NCI-H2171 treated with DMSO at 0.1 percent for 48 hours (cell line): Measurements from ENCODE around the gene ANXA11.

Source experiments
- DNase-seq: peaks from one replicate; lab custom pipeline; 2025; lab: John Stamatoyannopoulos, UW

The ANXA11 gene

GRCh38 chr10:80187465-80188409 is 17.6 kb downstream of the ANXA11 start:
- DNase-seq, result peak; percentile 31

DNA sequence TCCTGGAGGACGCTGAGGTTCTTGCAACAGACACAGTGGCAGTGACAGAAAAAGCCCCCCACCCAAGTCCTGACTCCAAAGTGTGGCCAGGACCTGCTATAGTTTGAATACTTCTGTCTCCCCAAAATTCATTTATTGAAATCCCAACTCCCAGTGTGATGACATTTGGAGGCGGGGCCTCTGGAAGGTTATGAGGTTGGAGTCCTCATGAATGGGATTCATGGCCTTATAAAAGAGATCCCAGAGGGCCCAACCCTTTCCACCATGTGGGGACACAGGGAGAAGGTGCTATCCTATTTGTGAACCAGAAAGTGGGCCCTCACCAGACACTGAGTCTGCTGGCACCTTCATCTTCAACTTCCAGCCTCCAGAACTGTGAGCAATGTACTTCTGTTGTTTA is 18.3 kb downstream of the ANXA11 start:
- no peak for DNase-seq

DNA sequence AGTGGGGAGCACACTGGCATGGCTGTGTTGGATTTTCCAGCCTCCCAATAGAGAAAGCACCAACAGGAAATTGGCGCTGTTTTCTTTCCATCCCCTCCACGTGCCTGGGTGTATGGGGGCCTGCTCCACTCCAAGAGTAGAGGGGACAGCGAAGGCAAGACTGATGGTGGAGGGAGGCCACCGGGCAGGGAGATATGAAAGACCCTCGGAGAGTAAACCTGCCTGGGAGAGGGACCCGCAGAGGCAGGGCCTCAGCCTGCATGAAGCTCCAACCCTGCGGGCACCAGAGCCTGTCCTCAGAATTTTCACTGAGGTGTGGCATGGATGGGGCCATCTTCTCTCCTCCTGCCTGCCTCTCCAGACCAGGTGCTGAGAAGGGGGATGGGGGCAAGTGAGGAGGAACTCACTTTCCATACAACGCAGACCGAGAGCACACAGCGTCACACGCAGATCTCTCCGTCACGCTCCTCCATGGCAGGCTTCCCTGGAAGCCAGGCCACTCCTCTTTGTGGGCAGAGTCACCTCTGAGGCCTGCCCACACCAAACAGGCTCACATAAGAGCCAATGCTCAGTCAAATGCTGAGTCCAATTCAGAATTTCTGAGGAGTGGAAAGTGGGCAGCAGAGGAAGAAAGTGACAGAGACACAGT is 18.8 kb downstream of the ANXA11 start:
- DNase-seq, result no peak

DNA sequence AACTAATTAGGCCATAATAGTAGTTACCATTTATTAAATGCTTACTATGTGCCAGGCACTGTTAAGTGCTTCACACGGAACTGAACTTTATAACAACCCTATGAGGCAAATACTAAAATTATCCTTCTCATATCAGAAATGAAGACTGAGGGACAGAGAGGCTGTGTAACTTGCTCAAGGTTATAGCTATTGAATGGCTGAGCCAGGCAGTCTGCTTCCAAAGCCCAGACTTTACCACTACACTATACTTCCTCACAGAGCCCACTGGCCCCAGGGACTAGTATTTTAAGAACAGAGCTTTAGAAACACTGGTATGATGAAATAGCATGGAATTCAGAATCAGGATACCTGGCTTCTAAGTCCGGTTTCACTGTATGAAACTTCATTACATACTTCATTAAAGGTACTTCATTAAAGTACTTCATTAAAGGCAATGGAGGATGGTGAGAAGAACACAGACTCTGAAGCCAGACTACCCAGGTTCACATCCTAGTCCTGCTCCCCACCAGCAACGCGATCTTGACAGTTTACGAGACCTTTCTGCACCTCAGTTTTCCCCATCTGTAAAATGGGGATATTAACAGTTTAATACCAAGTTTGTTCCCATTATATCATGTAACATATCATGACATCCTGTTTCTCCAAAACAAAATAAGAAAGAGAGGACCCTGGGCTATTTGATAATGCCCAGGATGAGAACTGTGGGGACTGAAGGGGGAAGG is 19.6 kb downstream of the ANXA11 start:
- DNase-seq, result no peak

DNA sequence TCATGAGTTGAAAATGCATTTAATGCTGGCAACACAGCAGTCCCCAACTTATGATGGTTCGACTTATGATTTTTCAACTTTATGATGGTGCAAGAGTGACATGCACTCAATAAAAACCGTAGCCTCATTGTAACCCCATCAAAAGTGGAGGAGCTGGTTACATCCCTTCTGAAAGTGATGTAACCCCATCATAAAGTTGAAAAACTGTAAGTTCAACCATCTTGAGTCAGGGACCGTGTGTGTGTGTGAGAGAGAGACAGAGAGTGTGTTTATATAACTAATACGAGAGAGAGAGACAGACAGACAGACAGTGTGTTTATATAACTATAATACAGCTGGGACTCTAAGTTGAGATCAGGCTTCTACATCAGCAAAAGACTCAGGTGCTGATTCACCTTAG is 21.0 kb downstream of the ANXA11 start:
- DNase-seq, result no peak

- no peak for DNase-seq
Observed at GRCh38 chr10:80183436-80183835, 21.9 kb downstream of the ANXA11 start.

GRCh38 chr10:80182986-80183385 is 22.4 kb downstream of the ANXA11 start:
- no peak for DNase-seq

- no peak for DNase-seq
Observed at GRCh38 chr10:80177781-80178636, 27.3 kb downstream of the ANXA11 start.

GRCh38 chr10:80176526-80176925 is 28.8 kb downstream of the ANXA11 start:
- DNase-seq, result no peak

- no peak for DNase-seq
Observed at GRCh38 chr10:80174641-80175395, 30.5 kb downstream of the ANXA11 start.

GRCh38 chr10:80173466-80173865 is 31.9 kb downstream of the ANXA11 start:
- peak; percentile 86 for DNase-seq

GRCh38 chr10:80172896-80173295 is 32.4 kb downstream of the ANXA11 start:
- DNase-seq, result no peak

DNA sequence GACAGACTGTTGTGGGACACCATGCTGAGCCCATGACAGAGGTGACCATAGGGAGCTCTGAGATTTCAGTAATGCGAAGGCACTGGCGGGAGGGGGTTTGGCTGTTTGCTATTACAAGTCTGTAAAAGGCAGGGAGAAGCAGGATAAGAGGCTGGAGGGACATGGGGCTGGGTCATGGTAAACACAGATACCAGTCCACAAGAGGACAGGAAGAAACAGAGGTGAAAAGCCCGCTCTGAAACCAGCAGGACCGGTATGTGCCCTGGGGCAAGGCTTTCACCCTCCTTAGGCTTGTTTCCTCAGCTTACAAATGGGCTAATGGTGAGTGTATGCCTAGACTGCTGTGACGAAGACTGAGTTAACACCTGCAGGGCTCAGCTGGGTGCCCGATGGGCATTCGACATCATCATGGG is 34.1 kb downstream of the ANXA11 start:
- DNase-seq, result no peak

- no peak for DNase-seq
Observed at GRCh38 chr10:80170641-80171040, 34.7 kb downstream of the ANXA11 start.

DNA sequence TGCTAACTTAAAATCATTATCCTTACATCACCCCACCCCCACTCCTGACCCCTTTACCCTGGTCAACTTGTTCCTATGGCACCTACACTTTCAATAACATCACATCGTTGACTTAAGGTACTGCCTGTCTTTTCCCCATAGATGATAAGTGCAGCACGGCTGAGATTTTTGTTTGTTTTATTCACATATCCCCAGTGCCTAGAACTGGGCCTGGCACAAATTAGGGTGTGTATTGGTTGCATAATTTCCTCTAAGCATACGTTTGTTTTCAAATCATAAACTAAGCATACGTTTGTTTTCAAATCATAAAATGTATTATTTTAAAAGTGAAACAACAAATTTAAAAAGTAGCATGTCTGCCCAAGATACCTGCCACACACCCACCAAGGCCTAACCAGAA is 35.3 kb downstream of the ANXA11 start:
- no peak for DNase-seq

GRCh38 chr10:80168679-80169380 is 36.5 kb downstream of the ANXA11 start:
- DNase-seq, result no peak

- no peak for DNase-seq
Observed at GRCh38 chr10:80168162-80168511, 37.2 kb downstream of the ANXA11 start.

- no peak for DNase-seq
Observed at GRCh38 chr10:80167471-80168161, 37.7 kb downstream of the ANXA11 start.

- DNase-seq, result no peak
Observed at GRCh38 chr10:80166581-80167470, 38.5 kb downstream of the ANXA11 start.
